Omental fat pad (tissue), 4 donors: ENCODE results near the gene CHST13. TPM values are rescaled to one million over a fixed set of nuclear protein-coding genes. Genes with fewer than 3 reads are reported as not detected.
A peak's percentile ranks its signal among the peaks of the same experiment; 100 is the strongest.

Experiments used
- ATAC-seq: fragments of 150-250 bp; one replicate; pipeline ENCODE4 v1.9.1; 2016; ENCODE audit warnings: mild to moderate bottlenecking, moderate library complexity; ENCODE audit not compliant: low FRiP score
- DNase-seq: peaks from one replicate; pipeline ENCODE4 v3.0.0-alpha.2; 2019; ENCODE audit warnings: low spot score
- total RNA-seq, 4 donors: library from RNA; depleted of rRNA; stranded (reverse); fragments of >200 nt; gene quantifications; one replicate each; pipeline ENCODE4 v1.1.0, GENCODE V29; 2016
- TF ChIP-seq, protein P1 (sequence below), 3 donors: fragments of 450-650 bp; IDR thresholded peaks; one replicate each; pipeline ENCODE4 v1.5.1; 2016 to 2017; ENCODE audit warnings: antibody characterized with exemption in 3 of 3, mild to moderate bottlenecking in 3 of 3, moderate library complexity in 2 of 3

The CHST13 gene
- total RNA-seq, 4 donors from 2014 or later = 0.46 to 2.3 (median 1.7) TPM; not detected in 1

GRCh38 chr3:126540342-126540849, 16.4 kb downstream of the CHST13 start:
- peak; percentile 23 for DNase-seq
- peak; percentile 69 for ATAC-seq
- TF ChIP-seq, protein P1, sequence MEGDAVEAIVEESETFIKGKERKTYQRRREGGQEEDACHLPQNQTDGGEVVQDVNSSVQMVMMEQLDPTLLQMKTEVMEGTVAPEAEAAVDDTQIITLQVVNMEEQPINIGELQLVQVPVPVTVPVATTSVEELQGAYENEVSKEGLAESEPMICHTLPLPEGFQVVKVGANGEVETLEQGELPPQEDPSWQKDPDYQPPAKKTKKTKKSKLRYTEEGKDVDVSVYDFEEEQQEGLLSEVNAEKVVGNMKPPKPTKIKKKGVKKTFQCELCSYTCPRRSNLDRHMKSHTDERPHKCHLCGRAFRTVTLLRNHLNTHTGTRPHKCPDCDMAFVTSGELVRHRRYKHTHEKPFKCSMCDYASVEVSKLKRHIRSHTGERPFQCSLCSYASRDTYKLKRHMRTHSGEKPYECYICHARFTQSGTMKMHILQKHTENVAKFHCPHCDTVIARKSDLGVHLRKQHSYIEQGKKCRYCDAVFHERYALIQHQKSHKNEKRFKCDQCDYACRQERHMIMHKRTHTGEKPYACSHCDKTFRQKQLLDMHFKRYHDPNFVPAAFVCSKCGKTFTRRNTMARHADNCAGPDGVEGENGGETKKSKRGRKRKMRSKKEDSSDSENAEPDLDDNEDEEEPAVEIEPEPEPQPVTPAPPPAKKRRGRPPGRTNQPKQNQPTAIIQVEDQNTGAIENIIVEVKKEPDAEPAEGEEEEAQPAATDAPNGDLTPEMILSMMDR (IDR thresholded peaks at IDR 0.05) = no peak

- ATAC-seq (no peak), DNase-seq (peak; percentile 16)
- TF ChIP-seq, protein P1 (IDR thresholded peaks at IDR 0.05) = no peak
Observed at GRCh38 chr3:126540951-126541627, 17.1 kb downstream of the CHST13 start.

GRCh38 chr3:126541628-126542339, 17.8 kb downstream of the CHST13 start:
- DNase-seq (no peak), ATAC-seq (no peak)

DNA sequence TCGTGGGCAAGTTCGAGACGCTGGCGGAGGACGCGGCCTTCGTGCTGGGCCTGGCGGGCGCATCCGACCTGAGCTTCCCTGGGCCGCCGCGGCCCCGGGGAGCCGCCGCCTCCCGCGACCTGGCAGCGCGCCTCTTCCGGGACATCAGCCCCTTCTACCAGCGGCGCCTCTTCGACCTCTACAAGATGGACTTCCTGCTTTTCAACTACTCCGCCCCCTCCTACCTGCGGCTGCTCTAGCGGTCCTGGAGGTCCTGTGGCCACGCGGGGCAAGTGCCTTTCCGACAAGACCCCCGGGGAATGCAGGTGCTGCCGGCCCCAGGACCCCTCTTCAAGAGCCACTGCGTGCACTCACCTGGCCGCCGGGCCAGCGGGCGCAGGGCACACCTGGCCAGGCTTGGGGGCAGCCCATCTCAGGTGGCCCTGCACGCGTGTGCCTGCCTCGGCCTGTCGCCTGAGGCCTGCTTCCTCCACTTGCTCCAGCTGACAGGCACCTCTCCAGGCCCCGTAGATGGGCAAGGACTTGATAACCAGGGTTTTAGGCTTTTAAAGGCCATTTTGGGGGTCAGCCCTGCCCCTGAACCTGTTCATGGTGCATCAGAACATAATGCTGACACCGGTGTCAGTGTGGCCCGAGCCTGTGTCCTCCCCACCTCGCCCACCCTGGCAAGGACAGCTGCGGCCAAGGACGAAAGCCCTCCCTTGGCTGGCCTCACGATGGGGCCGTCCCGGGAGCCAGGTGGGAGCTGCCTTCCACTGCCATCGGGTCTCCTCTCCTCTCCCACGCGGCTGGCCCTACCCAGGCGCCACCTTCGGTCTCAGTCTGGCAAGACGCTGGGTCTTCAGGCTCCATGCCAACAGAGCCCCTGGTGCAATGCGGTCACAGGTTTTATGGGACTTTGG, 18.6 kb downstream of the CHST13 start:
- peak; percentile 14 for DNase-seq
- TF ChIP-seq, protein P1 (IDR thresholded peaks at IDR 0.05) = no peak
- no peak for ATAC-seq

More at GRCh38 chr3:126541628-126542339, 17.8 kb downstream of the CHST13 start:
- TF ChIP-seq, protein P1 (IDR thresholded peaks at IDR 0.05) = no peak

- DNase-seq (no peak), ATAC-seq (no peak)
- TF ChIP-seq, protein P1 (IDR thresholded peaks at IDR 0.05) = no peak
Observed at GRCh38 chr3:126543457-126544061, 19.6 kb downstream of the CHST13 start.

GRCh38 chr3:126544596-126545281, 20.8 kb downstream of the CHST13 start:
- ATAC-seq (no peak), DNase-seq (peak; percentile 20)
- TF ChIP-seq, protein P1 (IDR thresholded peaks at IDR 0.05) = no peak
